Measurements from ENCODE around the gene CSRNP3.
A peak's percentile ranks its signal among the peaks of the same experiment; 100 is the strongest.

The CSRNP3 gene

DNA sequence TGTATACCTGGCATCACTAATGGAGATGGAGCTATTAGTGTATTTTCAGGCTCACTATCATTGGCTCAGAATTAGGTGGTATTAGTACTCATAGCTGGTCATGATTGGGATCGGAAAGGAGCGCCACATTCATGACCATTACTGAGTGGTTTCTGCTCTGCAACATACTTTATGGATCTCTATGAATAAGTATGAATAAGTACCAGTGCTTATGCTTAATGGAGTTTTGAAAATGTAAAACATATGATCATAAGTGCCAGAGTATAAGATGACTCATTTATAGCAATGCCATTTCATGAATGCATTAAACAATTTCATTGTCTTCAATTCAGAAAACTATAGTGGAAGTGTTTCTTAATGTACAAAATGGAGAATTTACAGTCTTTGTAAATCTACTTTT lies 167.9 kb downstream of the CSRNP3 start:
- peak; percentile 57 for DNase-seq (ENCODE audit: extremely low read depth, low read depth)

DNA sequence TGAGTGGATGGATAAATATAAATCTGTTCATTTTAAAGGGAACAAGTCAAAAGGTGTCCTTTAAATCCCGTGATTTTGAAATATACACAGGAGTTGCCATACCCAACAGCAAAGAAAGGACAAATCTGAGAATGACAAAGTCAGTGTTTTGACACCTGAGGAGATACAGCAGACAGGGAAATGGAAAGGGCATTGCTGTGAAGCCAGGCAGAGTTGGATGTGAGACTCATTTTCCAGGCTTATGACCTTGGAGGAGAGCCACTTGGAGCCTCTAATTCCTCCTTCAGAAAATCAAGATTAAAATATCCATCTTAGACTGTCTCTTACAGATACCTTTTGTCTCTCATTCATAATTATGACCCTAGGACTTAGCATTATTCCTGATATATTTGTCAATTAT lies 170.0 kb downstream of the CSRNP3 start:
- no peak for DNase-seq (ENCODE audit: extremely low read depth, low read depth)
- no peak overlapping the region for H3K4me3 ChIP-seq (replicated peaks; ENCODE audit: low read depth, low read length)
- TF ChIP-seq, protein P1, sequence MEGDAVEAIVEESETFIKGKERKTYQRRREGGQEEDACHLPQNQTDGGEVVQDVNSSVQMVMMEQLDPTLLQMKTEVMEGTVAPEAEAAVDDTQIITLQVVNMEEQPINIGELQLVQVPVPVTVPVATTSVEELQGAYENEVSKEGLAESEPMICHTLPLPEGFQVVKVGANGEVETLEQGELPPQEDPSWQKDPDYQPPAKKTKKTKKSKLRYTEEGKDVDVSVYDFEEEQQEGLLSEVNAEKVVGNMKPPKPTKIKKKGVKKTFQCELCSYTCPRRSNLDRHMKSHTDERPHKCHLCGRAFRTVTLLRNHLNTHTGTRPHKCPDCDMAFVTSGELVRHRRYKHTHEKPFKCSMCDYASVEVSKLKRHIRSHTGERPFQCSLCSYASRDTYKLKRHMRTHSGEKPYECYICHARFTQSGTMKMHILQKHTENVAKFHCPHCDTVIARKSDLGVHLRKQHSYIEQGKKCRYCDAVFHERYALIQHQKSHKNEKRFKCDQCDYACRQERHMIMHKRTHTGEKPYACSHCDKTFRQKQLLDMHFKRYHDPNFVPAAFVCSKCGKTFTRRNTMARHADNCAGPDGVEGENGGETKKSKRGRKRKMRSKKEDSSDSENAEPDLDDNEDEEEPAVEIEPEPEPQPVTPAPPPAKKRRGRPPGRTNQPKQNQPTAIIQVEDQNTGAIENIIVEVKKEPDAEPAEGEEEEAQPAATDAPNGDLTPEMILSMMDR (IDR thresholded peaks at IDR 0.05; ENCODE audit: low read depth, low read length, missing control alignments), result no peak

More for the DNA sequence above, 167.9 kb downstream of the CSRNP3 start:
- H3K4me3 ChIP-seq (replicated peaks; ENCODE audit: low read depth, low read length), result no peak overlapping the region
- TF ChIP-seq, protein P1 (IDR thresholded peaks at IDR 0.05; ENCODE audit: low read depth, low read length, missing control alignments), result no peak

DNA sequence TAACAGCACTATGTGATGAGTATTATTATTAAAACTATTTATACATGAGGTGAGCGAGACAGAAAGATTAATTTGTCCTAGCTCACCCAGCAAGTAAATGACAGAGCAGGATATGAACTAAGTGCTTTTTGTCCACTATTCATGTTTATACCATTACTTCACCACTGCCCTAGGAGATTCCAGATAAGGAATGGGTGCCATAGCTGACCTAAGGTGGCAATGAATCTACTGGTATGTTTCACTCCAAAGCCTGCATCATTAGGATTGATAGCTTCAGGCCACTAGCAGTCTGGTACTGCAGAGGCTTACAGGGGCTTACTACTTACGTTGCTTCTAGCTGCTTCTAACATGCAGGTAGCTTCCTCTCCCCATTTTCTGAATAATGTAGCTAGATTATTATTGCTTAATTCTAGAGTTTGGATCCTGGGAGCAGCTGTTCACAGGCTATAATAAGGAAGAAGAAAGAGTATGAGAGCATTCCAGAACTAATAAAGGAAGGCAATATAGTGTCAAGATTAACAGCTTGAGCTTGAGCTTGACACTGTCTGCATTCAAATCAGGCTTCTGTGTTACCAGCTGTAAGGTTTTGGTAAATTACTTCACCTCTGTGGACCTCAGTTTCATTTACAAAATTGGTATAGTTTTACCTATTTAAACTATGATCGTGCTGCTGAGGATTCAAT lies 170.9 kb downstream of the CSRNP3 start:
- DNase-seq (ENCODE audit: extremely low read depth, low read depth), result no peak
- TF ChIP-seq, protein P1 (IDR thresholded peaks at IDR 0.05; ENCODE audit: low read depth, low read length, missing control alignments), result no peak
- no peak overlapping the region for H3K4me3 ChIP-seq (replicated peaks; ENCODE audit: low read depth, low read length)

DNA sequence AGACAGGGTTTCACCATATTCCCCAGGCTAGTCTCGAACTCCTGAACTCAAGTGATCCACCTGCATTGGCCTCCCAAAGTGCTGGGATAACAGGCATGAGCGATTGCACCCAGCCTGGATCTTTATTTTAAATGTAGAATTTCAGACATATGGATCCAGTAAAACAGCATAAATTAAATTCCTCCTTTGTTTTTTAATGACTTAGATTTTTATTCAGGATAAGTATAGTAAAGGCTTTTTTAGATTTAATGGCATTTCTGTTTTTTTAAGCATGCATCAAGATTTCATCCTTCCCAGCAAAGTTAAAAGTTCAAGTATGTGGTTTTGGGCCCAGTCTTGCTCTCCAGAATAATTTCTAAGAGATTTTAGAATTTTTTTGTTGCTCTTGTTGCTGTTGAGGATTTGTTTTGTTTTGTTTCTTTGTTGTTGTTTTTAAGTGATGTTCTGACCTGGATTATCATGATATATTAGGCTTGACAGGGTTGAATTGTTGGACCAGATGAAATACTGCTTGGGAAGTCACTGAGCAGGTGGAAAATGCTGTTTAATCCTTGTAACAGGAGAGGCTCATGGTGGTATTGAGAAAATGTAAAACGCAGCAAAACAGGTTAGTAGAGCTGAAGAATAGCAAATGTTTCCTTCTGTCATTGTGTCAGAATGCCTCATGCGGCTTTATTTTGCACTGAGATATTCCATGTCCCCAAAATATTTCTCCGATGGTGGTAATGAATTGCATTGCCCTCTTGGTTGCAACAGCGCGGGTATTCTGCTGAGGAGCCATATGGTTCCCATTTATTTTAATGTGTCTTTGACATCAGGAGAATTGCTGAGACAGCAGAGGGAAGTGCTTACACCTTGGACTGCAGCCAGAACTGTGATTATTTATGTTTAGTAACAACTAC lies 176.7 kb downstream of the CSRNP3 start:
- H3K4me3 ChIP-seq (replicated peaks; ENCODE audit: low read depth, low read length), result no peak overlapping the region
- TF ChIP-seq, protein P1 (IDR thresholded peaks at IDR 0.05; ENCODE audit: low read depth, low read length, missing control alignments), result no peak
- peak; percentile 79 for DNase-seq (ENCODE audit: extremely low read depth, low read depth)

DNA sequence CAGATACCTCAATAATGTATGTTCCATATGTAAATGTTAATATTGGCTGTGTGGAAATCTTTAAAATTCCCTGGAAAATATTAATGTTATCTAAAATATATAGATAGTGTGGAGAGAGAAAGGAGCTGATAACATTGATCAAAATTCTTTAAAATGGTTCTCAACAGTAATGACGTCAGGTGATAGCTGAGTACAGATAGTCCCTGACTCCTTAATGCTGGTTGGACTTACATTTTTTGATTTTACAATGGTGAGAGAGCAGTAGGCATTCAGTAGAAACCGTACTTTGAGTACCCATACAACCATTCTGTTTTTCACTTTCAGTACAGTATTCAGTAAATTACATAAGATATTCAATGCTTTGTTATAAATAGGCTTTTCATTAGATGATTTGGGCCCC lies 177.9 kb downstream of the CSRNP3 start:
- TF ChIP-seq, protein P1 (IDR thresholded peaks at IDR 0.05; ENCODE audit: low read depth, low read length, missing control alignments), result no peak
- no peak overlapping the region for H3K4me3 ChIP-seq (replicated peaks; ENCODE audit: low read depth, low read length)

DNA sequence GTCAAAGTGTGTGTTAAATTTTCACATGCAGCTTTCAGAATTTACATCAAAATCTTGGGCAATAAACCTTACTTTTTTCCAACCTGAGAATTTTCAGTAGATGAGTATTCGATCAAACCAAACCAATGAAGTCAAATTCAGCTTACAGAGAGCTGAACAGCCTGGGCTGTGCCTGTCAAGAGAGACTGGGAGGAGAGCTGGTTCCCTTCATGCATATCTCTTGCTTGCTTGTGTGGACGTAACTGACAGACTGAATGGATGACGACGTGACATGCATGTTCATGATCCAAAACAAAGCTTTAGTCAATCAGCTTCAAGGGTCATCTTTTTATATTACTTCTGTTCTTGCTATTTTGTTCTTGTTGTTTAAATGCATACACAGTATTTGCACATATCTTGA lies 179.3 kb downstream of the CSRNP3 start:
- DNase-seq (ENCODE audit: extremely low read depth, low read depth), result no peak
- no peak overlapping the region for H3K4me3 ChIP-seq (replicated peaks; ENCODE audit: low read depth, low read length)
- TF ChIP-seq, protein P1 (IDR thresholded peaks at IDR 0.05; ENCODE audit: low read depth, low read length, missing control alignments), result no peak

More for the DNA sequence above, 177.9 kb downstream of the CSRNP3 start:
- no peak for DNase-seq (ENCODE audit: extremely low read depth, low read depth)

All from HFF-Myc (cell line).